ENCODE measurements around the gene RPN2.

DNA sequence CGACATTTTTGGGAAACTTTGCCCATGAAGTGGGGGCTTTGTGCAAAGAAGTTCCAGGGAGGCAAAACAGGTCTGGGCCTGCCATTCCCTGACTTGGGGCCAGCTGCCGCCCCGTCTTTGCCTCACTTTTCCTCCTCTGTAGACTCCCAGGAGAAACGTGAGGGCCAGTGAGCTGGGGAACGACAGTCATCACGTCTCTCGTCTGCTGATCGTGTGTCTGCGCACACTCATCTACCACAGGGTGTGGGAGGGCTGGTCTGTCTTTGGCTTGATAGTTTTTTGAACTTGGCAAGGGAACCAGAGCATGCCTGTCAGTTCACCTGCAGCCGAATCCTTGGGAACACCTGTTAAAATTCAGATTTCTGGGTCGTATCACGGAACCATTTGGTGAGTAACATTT lies 74.0 kb downstream of the RPN2 start:
- TF ChIP-seq SIN3A (IDR thresholded peaks at IDR 0.05; ENCODE audit: borderline replicate concordance, insufficient read depth, low read length), result no peak
- no peak for TF ChIP-seq POLR2AphosphoS5 (IDR thresholded peaks at IDR 0.05; ENCODE audit: low read depth, low read length)
- TF ChIP-seq, protein P1, sequence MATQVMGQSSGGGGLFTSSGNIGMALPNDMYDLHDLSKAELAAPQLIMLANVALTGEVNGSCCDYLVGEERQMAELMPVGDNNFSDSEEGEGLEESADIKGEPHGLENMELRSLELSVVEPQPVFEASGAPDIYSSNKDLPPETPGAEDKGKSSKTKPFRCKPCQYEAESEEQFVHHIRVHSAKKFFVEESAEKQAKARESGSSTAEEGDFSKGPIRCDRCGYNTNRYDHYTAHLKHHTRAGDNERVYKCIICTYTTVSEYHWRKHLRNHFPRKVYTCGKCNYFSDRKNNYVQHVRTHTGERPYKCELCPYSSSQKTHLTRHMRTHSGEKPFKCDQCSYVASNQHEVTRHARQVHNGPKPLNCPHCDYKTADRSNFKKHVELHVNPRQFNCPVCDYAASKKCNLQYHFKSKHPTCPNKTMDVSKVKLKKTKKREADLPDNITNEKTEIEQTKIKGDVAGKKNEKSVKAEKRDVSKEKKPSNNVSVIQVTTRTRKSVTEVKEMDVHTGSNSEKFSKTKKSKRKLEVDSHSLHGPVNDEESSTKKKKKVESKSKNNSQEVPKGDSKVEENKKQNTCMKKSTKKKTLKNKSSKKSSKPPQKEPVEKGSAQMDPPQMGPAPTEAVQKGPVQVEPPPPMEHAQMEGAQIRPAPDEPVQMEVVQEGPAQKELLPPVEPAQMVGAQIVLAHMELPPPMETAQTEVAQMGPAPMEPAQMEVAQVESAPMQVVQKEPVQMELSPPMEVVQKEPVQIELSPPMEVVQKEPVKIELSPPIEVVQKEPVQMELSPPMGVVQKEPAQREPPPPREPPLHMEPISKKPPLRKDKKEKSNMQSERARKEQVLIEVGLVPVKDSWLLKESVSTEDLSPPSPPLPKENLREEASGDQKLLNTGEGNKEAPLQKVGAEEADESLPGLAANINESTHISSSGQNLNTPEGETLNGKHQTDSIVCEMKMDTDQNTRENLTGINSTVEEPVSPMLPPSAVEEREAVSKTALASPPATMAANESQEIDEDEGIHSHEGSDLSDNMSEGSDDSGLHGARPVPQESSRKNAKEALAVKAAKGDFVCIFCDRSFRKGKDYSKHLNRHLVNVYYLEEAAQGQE (IDR thresholded peaks at IDR 0.05; ENCODE audit: insufficient read depth in 1 of 2, low read depth in 2 of 2, low read length in 2 of 2), result no peak

Measured in PFSK-1 (cell line).